ENCODE results near the gene TRMT112.

TRMT112 gene

GRCh38 chr11:64268025-64268892 is 49.1 kb downstream of the TRMT112 start:
- DNase-seq, result no peak

GRCh38 chr11:64267207-64267945 is 50.0 kb downstream of the TRMT112 start:
- no peak for DNase-seq
